Measurements from ENCODE around the gene RSKR. TPM values are rescaled to one million over a fixed set of nuclear protein-coding genes. Genes with fewer than 3 reads are reported as not detected.

Gene RSKR
- total RNA-seq, 1 donor from 2014 or later = 26.5 TPM

GRCh38 chr17:28657756-28658155 lies 43.8 kb upstream of the RSKR start:
- peaks cover 8% of the 10 kb centered on the region for H3K9me3 ChIP-seq (ENCODE audit: low read depth)
- H3K4me1 Mint-ChIP-seq = peaks cover 11% of the 10 kb centered on the region

GRCh38 chr17:28655160-28655559 lies 41.2 kb upstream of the RSKR start:
- Histone ChIP-seq H2AFZ (replicated peaks) (no peak overlapping the region), H3F3A (ENCODE audit: low read depth) (no peaks in the 10 kb centered on the region), H3K9ac (no peak overlapping the region), H3K79me2 (ENCODE audit: low read depth) (peaks cover 37% of the 10 kb centered on the region), H3K4me1 (no peaks in the 10 kb centered on the region), H3K4me2 (no peak overlapping the region), H3K27ac (no peak overlapping the region), H3K36me3 (peaks cover 8% of the 10 kb centered on the region), H3K27me3 (no peaks in the 10 kb centered on the region), H4K20me1 (ENCODE audit: low read depth) (peaks cover 8% of the 10 kb centered on the region), H3K9me3 (ENCODE audit: low read depth) (peaks cover 2% of the 10 kb centered on the region), H3K4me3 (no peak overlapping the region)
- H3K27ac Mint-ChIP-seq = no peak overlapping the region
- DNase-seq (ENCODE audit: low spot score) = no peak
- H3K36me3 Mint-ChIP-seq = peaks cover 22% of the 10 kb centered on the region
- H3K4me1 Mint-ChIP-seq = no peaks in the 10 kb centered on the region
- H3K9me3 Mint-ChIP-seq = no peaks in the 10 kb centered on the region
- H3K27me3 Mint-ChIP-seq (ENCODE audit: insufficient read depth, low read depth) = peaks cover 4% of the 10 kb centered on the region
- H3K4me3 Mint-ChIP-seq = no peak overlapping the region
- no peak for TF ChIP-seq EZH2 (IDR thresholded peaks at IDR 0.05)
- TF ChIP-seq, protein P1, sequence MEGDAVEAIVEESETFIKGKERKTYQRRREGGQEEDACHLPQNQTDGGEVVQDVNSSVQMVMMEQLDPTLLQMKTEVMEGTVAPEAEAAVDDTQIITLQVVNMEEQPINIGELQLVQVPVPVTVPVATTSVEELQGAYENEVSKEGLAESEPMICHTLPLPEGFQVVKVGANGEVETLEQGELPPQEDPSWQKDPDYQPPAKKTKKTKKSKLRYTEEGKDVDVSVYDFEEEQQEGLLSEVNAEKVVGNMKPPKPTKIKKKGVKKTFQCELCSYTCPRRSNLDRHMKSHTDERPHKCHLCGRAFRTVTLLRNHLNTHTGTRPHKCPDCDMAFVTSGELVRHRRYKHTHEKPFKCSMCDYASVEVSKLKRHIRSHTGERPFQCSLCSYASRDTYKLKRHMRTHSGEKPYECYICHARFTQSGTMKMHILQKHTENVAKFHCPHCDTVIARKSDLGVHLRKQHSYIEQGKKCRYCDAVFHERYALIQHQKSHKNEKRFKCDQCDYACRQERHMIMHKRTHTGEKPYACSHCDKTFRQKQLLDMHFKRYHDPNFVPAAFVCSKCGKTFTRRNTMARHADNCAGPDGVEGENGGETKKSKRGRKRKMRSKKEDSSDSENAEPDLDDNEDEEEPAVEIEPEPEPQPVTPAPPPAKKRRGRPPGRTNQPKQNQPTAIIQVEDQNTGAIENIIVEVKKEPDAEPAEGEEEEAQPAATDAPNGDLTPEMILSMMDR (IDR thresholded peaks at IDR 0.05) = no peak

More at GRCh38 chr17:28657756-28658155, 43.8 kb upstream of the RSKR start:
- peaks cover 10% of the 10 kb centered on the region for H3K36me3 ChIP-seq
- no peaks in the 10 kb centered on the region for H3K27me3 ChIP-seq
- Mint-ChIP-seq H3K9me3 (peaks cover 7% of the 10 kb centered on the region), H3K27me3 (ENCODE audit: insufficient read depth, low read depth) (peaks cover 6% of the 10 kb centered on the region), H3K36me3 (peaks cover 33% of the 10 kb centered on the region), H3K4me3 (no peak overlapping the region), H3K27ac (no peak overlapping the region)
- no peak overlapping the region for H3K9ac ChIP-seq
- H3K79me2 ChIP-seq (ENCODE audit: low read depth) = peaks cover 60% of the 10 kb centered on the region
- H3K4me3 ChIP-seq = no peak overlapping the region
- TF ChIP-seq EZH2 (IDR thresholded peaks at IDR 0.05) = no peak
- TF ChIP-seq EZH2phosphoT487 (IDR thresholded peaks at IDR 0.05) = no peak
- TF ChIP-seq, protein P1 (IDR thresholded peaks at IDR 0.05) = no peak
- no peak overlapping the region for H3K27ac ChIP-seq
- H3K4me1 ChIP-seq = peaks cover under 1% of the 10 kb centered on the region
- peaks cover 2% of the 10 kb centered on the region for H3F3A ChIP-seq (ENCODE audit: low read depth)
- no peak overlapping the region for H2AFZ ChIP-seq (replicated peaks)
- peaks cover 11% of the 10 kb centered on the region for H4K20me1 ChIP-seq (ENCODE audit: low read depth)
- no peak for DNase-seq (ENCODE audit: low spot score)
- no peak overlapping the region for H3K4me2 ChIP-seq

GRCh38 chr17:28648698-28649097 lies 34.7 kb upstream of the RSKR start:
- TF ChIP-seq EZH2 (IDR thresholded peaks at IDR 0.05) (no peak), EZH2phosphoT487 (IDR thresholded peaks at IDR 0.05) (no peak)
- TF ChIP-seq, protein P1 (IDR thresholded peaks at IDR 0.05) = no peak
- no peaks in the 10 kb centered on the region for H3K36me3 Mint-ChIP-seq

More at GRCh38 chr17:28648698-28649097, 34.7 kb upstream of the RSKR start:
- Mint-ChIP-seq H3K4me3 (no peak overlapping the region), H3K4me1 (peaks cover 15% of the 10 kb centered on the region), H3K27ac (no peak overlapping the region), H3K9me3 (no peaks in the 10 kb centered on the region), H3K27me3 (ENCODE audit: insufficient read depth, low read depth) (peaks cover 6% of the 10 kb centered on the region)
- H3K27me3 ChIP-seq = no peaks in the 10 kb centered on the region
- no peak overlapping the region for H3K4me2 ChIP-seq
- H4K20me1 ChIP-seq (ENCODE audit: low read depth) = peaks cover 11% of the 10 kb centered on the region
- H3K4me3 ChIP-seq = no peak overlapping the region
- peaks cover 2% of the 10 kb centered on the region for H3K4me1 ChIP-seq
- DNase-seq (ENCODE audit: low spot score) = no peak
- no peak overlapping the region for H3K27ac ChIP-seq
- peaks cover 4% of the 10 kb centered on the region for H3K36me3 ChIP-seq
- peaks cover 33% of the 10 kb centered on the region for H3F3A ChIP-seq (ENCODE audit: low read depth)
- H3K79me2 ChIP-seq (ENCODE audit: low read depth) = peaks cover 11% of the 10 kb centered on the region
- H3K9ac ChIP-seq = no peak overlapping the region
- no peaks in the 10 kb centered on the region for H3K9me3 ChIP-seq (ENCODE audit: low read depth)
- H2AFZ ChIP-seq (replicated peaks) = no peak overlapping the region
